GM23338 (cell line): ENCODE data around the gene WNT9A. TPM values are rescaled to one million over a fixed set of nuclear protein-coding genes. Genes with fewer than 3 reads are reported as not detected.

Source experiments
- ATAC-seq: fragments of 200-7000 bp; cut with Tn5 transposase; 3 replicates; pipeline ENCODE4 v1.9.1; 2020
- DNase-seq: peaks from one replicate; pipeline ENCODE4 v3.0.0-alpha.2; 2015; ENCODE audit warnings: low spot score
- H2AFZ ChIP-seq: fragments of 200-600 bp; sonication (generic); 2 replicates; pipeline ENCODE4 v1.8.0; 2016; ENCODE audit warnings: antibody characterized with exemption, mild to moderate bottlenecking, moderate library complexity
- H3F3A ChIP-seq: fragments of 200-600 bp; sonication (generic); replicated peaks from 2 replicates; pipeline ENCODE4 v1.8.0; 2017; ENCODE audit warnings: antibody characterized with exemption, mixed run types, low read depth
- H3K27ac ChIP-seq: fragments of 200-600 bp; sonication (generic); 2 replicates; pipeline ENCODE4 v1.6.1; 2016; ENCODE audit warnings: low read depth
- H3K27me3 ChIP-seq: fragments of 200-600 bp; sonication (generic); 2 replicates; pipeline ENCODE4 v1.8.0; 2016; ENCODE audit warnings: mild to moderate bottlenecking, mixed run types, moderate library complexity; ENCODE audit not compliant: insufficient read depth
- H3K36me3 ChIP-seq: fragments of 200-600 bp; sonication (generic); 2 replicates; pipeline ENCODE4 v1.8.0; 2016; ENCODE audit warnings: mild to moderate bottlenecking; ENCODE audit not compliant: insufficient read depth
- H3K4me1 ChIP-seq: fragments of 200-600 bp; sonication (generic); 2 replicates; pipeline ENCODE4 v1.8.0; 2016; ENCODE audit warnings: mild to moderate bottlenecking, moderate library complexity; ENCODE audit not compliant: insufficient read depth
- H3K4me2 ChIP-seq: fragments of 200-600 bp; sonication (generic); 2 replicates; pipeline ENCODE4 v1.7.1; 2017; ENCODE audit warnings: mixed run types
- H3K4me3 ChIP-seq: fragments of 200-600 bp; sonication (generic); 2 replicates; pipeline ENCODE4 v1.6.1; 2016; ENCODE audit warnings: mixed run types
- H3K79me2 ChIP-seq: fragments of 200-600 bp; sonication (generic); replicated peaks from 2 replicates; pipeline ENCODE4 v1.8.0; 2017; ENCODE audit warnings: mild to moderate bottlenecking; ENCODE audit not compliant: insufficient read depth
- H3K9me2 ChIP-seq: fragments of 200-600 bp; sonication (generic); 2 replicates; pipeline ENCODE4 v1.8.0; 2017; ENCODE audit not compliant: insufficient read depth
- H4K20me1 ChIP-seq: fragments of 200-600 bp; sonication (generic); replicated peaks from 2 replicates; pipeline ENCODE4 v1.8.0; 2017; ENCODE audit warnings: mild to moderate bottlenecking; ENCODE audit not compliant: insufficient read depth
- H3K27ac Mint-ChIP-seq: 2 replicates; pipeline ENCODE4 v1.8.0; 2020; ENCODE audit warnings: inconsistent platforms, mild to moderate bottlenecking, moderate library complexity, mixed read lengths
- H3K27me3 Mint-ChIP-seq: 3 replicates; pipeline ENCODE4 v1.8.0; 2022; ENCODE audit warnings: low read depth, mild to moderate bottlenecking, moderate library complexity, mixed read lengths, inconsistent platforms; ENCODE audit not compliant: insufficient read depth, poor library complexity
- H3K36me3 Mint-ChIP-seq: 3 replicates; pipeline ENCODE4 v1.8.0; 2021; ENCODE audit warnings: low read depth, mild to moderate bottlenecking, inconsistent platforms, moderate library complexity, mixed read lengths
- H3K4me1 Mint-ChIP-seq: 3 replicates; pipeline ENCODE4 v1.8.0; 2020; ENCODE audit warnings: mild to moderate bottlenecking, inconsistent platforms, mixed read lengths
- H3K4me3 Mint-ChIP-seq: 3 replicates; pipeline ENCODE4 v1.8.0; 2021; ENCODE audit warnings: moderate library complexity, mild to moderate bottlenecking, inconsistent platforms, mixed read lengths
- H3K9me3 Mint-ChIP-seq: 3 replicates; pipeline ENCODE4 v1.8.0; 2020; ENCODE audit warnings: moderate library complexity, mild to moderate bottlenecking, inconsistent platforms, mixed read lengths
- CREB1 ChIP-seq: fragments of 250-450 bp; sonication (Bioruptor Pico); IDR thresholded peaks from 2 replicates; pipeline ENCODE4 v1.5.0; 2020; ENCODE audit warnings: low read depth, mild to moderate bottlenecking, moderate library complexity
- CTCF ChIP-seq, 2 experiments: fragments of 200-600 bp in 1 of 2; sonication (generic) in 1 of 2; conservative IDR thresholded peaks; 2 replicates each; pipeline versions ENCODE4 v1.5.1 to v1.6.1; 2016 to 2017; ENCODE audit warnings: antibody characterized with exemption in 2 of 2, low read depth in 2 of 2, mild to moderate bottlenecking in 2 of 2, moderate library complexity in 1 of 2
- EZH2 ChIP-seq: fragments of 200-600 bp; sonication (generic); IDR thresholded peaks from one replicate; pipeline ENCODE4 v1.8.0; 2017; ENCODE audit warnings: antibody characterized with exemption, mild to moderate bottlenecking, low read depth; ENCODE audit not compliant: unreplicated experiment
- JUNB ChIP-seq: IDR thresholded peaks from one replicate; pipeline ENCODE4 v1.6.1; 2016; ENCODE audit warnings: antibody characterized with exemption; ENCODE audit not compliant: unreplicated experiment
- POLR2AphosphoS5 ChIP-seq: IDR thresholded peaks from 2 replicates; pipeline ENCODE4 v1.6.1; 2016; ENCODE audit warnings: antibody characterized with exemption, low read depth
- REST ChIP-seq: IDR thresholded peaks from one replicate; pipeline ENCODE4 v1.6.1; 2018; ENCODE audit warnings: antibody characterized with exemption; ENCODE audit not compliant: unreplicated experiment
- STAT1 ChIP-seq: IDR thresholded peaks from one replicate; pipeline ENCODE4 v1.6.1; 2016; ENCODE audit warnings: antibody characterized with exemption; ENCODE audit not compliant: unreplicated experiment
- ZNF462 ChIP-seq: fragments of 250-450 bp; sonication (Bioruptor Pico); IDR thresholded peaks from 2 replicates; pipeline ENCODE4 v1.5.0; 2020; ENCODE audit warnings: mild to moderate bottlenecking, moderate library complexity
- polyA plus RNA-seq: library from polyadenylated mRNA; unstranded; fragments of >200 nt; fragmentation: Nextera tagmentation; extraction: Ambion mirVana; gene quantifications from 2 replicates; pipeline ENCODE4 v1.2.1, GENCODE V29; 2016
- total RNA-seq: library from RNA; depleted of rRNA; stranded (reverse); fragments of >200 nt; shearing (Covaris generic); gene quantifications from 2 replicates; pipeline ENCODE4 v1.2.3, GENCODE V29; 2014

WNT9A gene
- total and polyA plus RNA-seq, 2 experiments from 2014 or later: 0.06 to 2.0 TPM

- TF ChIP-seq POLR2AphosphoS5: no peak
- TF ChIP-seq REST: no peak
- TF ChIP-seq STAT1: no peak
Observed at GRCh38 chr1:227942021-227942715, 5.6 kb downstream of the WNT9A start (continued).

GRCh38 chr1:227941509-227942020 lies 6.2 kb downstream of the WNT9A start:
- no peak overlapping the region for H3K4me3 Mint-ChIP-seq
- Histone ChIP-seq H3K27ac (no peak overlapping the region), H3F3A (no peaks in the 10 kb centered on the region), H3K4me1 (no peaks in the 10 kb centered on the region), H3K4me3 (no peak overlapping the region), H3K79me2 (no peaks in the 10 kb centered on the region), H4K20me1 (peaks cover 5% of the 10 kb centered on the region; the same call in 1 of the 2 replicates), H3K4me2 (no peak overlapping the region), H2AFZ (no peak overlapping the region), H3K9me2 (no peaks in the 10 kb centered on the region), H3K36me3 (no peaks in the 10 kb centered on the region), H3K27me3 (no peaks in the 10 kb centered on the region)
- H3K4me1 Mint-ChIP-seq: peaks cover 5% of the 10 kb centered on the region; the same call in 2 of the 3 replicates
- DNase-seq (peak; percentile 53), ATAC-seq (peak; percentile 33)
- H3K27me3 Mint-ChIP-seq: peaks cover 14% of the 10 kb centered on the region
- no peaks in the 10 kb centered on the region for H3K9me3 Mint-ChIP-seq
- TF ChIP-seq ZNF462 (CRISPR knock-in tag) (no peak), STAT1 (no peak), CREB1 (CRISPR knock-in tag) (no peak), EZH2 (no peak), CTCF (conservative IDR thresholded peaks at IDR 0.05; ENCODE audit: low read depth in 2 of 2) (peak in 1 of 2 experiments; percentile 35; a peak in 1 of 4 replicates), POLR2AphosphoS5 (no peak), JUNB (no peak)
- no peaks in the 10 kb centered on the region for H3K36me3 Mint-ChIP-seq
- no peak overlapping the region for H3K27ac Mint-ChIP-seq
